ENCODE measurements around the gene NEK1. TPM values are rescaled to one million over a fixed set of nuclear protein-coding genes. Genes with fewer than 3 reads are reported as not detected.

NEK1 gene
- total and polyA plus RNA-seq, 2 of the 13 experiments (the other 11 are each of a cell fraction or from before 2014, with no cell fraction given) = 2.9 to 5.4 TPM

- Histone ChIP-seq H2AFZ (ENCODE audit: low read length) (no peak overlapping the region), H3K4me1 (ENCODE audit: insufficient read depth, low read length) (peaks cover 8% of the 10 kb centered on the region; the same call in 1 of the 2 replicates), H3K27ac (ENCODE audit: extremely low read length, insufficient read depth, low read length) (no peak overlapping the region), H4K20me1 (ENCODE audit: insufficient read depth, low read length) (no peaks in the 10 kb centered on the region), H3K9me3 (ENCODE audit: low read length) (no peaks in the 10 kb centered on the region), H3K36me3 (replicated peaks in 1 of 2; ENCODE audit: control insufficient read depth in 1 of 2, insufficient read depth in 2 of 2, low read length in 2 of 2) (no peaks in the 10 kb centered on the region), H3K27me3 (ENCODE audit: control insufficient read depth in 1 of 2, insufficient read depth in 2 of 2, low read length in 2 of 2) (no peaks in the 10 kb centered on the region), H3K4me2 (ENCODE audit: low read depth, low read length) (no peak overlapping the region), H3K79me2 (ENCODE audit: insufficient read depth, low read length) (peaks cover 38% of the 10 kb centered on the region), H3K4me3 (replicated peaks in 1 of 3; ENCODE audit: insufficient read depth in 1 of 3, low read depth in 2 of 3, low read length in 3 of 3) (no peak overlapping the region), H3K9ac (ENCODE audit: insufficient read depth, low read depth, low read length) (no peak overlapping the region)
- no peak for FAIRE-seq
- BruUV-seq (replicated peaks) = no TSS peak
- intact Hi-C loops (cut with micrococcal nuclease; ENCODE audit: unreplicated experiment) (no loop called here), in situ Hi-C loops (cut with HindIII; ENCODE audit: extremely low pct_ligation_motif_present, low pct_unique_long_range_greater_than_20kb) (no loop called here)
- POLR2A ChIA-PET = no interaction called here
- 96% methylated on average over 3 of the region's 3 CpGs for WGBS (ENCODE audit: low lambda C conversion rate)
- no peak for DNase-seq (ENCODE audit: low spot score)
- ATAC-seq = no peak
- TF ChIP-seq ZNF674 (CRISPR knock-in tag; IDR thresholded peaks at IDR 0.05; ENCODE audit: low read depth) = no peak
- CTCF ChIA-PET (ENCODE audit: low intra/inter-chr PET ratio, low total read pairs) = no interaction called here
These were observed 17.7 kb upstream of the NEK1 start for GRCh38 chr4:169630069-169630468.

GRCh38 chr4:169628579-169628978, 16.2 kb upstream of the NEK1 start:
- Histone ChIP-seq H3K9me3 (ENCODE audit: low read length) (no peaks in the 10 kb centered on the region), H3K4me1 (ENCODE audit: insufficient read depth, low read length) (peaks cover 16% of the 10 kb centered on the region), H3K4me2 (ENCODE audit: low read depth, low read length) (no peak overlapping the region), H3K9ac (ENCODE audit: insufficient read depth, low read depth, low read length) (no peak overlapping the region), H3K4me3 (replicated peaks in 1 of 3; ENCODE audit: insufficient read depth in 1 of 3, low read depth in 2 of 3, low read length in 3 of 3) (no peak overlapping the region), H3K27ac (ENCODE audit: extremely low read length, insufficient read depth, low read length) (no peak overlapping the region), H2AFZ (ENCODE audit: low read length) (no peak overlapping the region), H3K79me2 (ENCODE audit: insufficient read depth, low read length) (peaks cover 45% of the 10 kb centered on the region), H3K36me3 (replicated peaks in 1 of 2; ENCODE audit: control insufficient read depth in 1 of 2, insufficient read depth in 2 of 2, low read length in 2 of 2) (no peaks in the 10 kb centered on the region), H4K20me1 (ENCODE audit: insufficient read depth, low read length) (no peaks in the 10 kb centered on the region), H3K27me3 (ENCODE audit: control insufficient read depth in 1 of 2, insufficient read depth in 2 of 2, low read length in 2 of 2) (no peaks in the 10 kb centered on the region)
- ATAC-seq (no peak), DNase-seq (ENCODE audit: low spot score) (no peak), FAIRE-seq (no peak)
- ChIA-PET CTCF (ENCODE audit: low intra/inter-chr PET ratio, low total read pairs) (no interaction called here), POLR2A (interaction anchor here (0.8 kb wide), 1 partner anchor 618 kb away, joined by 3 read pairs; the partner anchor contains the start of gene CBR4)
- TF ChIP-seq MBD4 (IDR thresholded peaks at IDR 0.05; ENCODE audit: borderline replicate concordance, low read length) (no peak), TBP (CRISPR knock-in tag; IDR thresholded peaks at IDR 0.05) (no peak), ZNF33B (CRISPR knock-in tag; IDR thresholded peaks at IDR 0.05) (no peak)
- 98% methylated on average over 2 of the region's 2 CpGs for WGBS (ENCODE audit: low lambda C conversion rate)
- BruUV-seq (replicated peaks) = no TSS peak
- in situ Hi-C loops (cut with HindIII; ENCODE audit: extremely low pct_ligation_motif_present, low pct_unique_long_range_greater_than_20kb) (no loop called here), intact Hi-C loops (cut with micrococcal nuclease; ENCODE audit: unreplicated experiment) (no loop called here)

Measured in HepG2 (cell line).